LoVo (cell line): ENCODE data around the gene PSMD1.
"Not testable (repeated sequence)": the region's sequence is repeated elsewhere in the genome, so short reads cannot be mapped to it uniquely, and the experiment has no call there.

Experiments
- DNase-seq: peaks from one replicate; pipeline ENCODE4 v3.0.0-alpha.2; 2016; ENCODE audit warnings: low spot score

The PSMD1 gene

GRCh38 chr2:231160701-231161100, 104.0 kb downstream of the PSMD1 start:
- no peak for DNase-seq

GRCh38 chr2:231161252-231161839, 104.7 kb downstream of the PSMD1 start:
- no peak for DNase-seq

- DNase-seq, result peak; percentile 19
Measured at GRCh38 chr2:231161877-231162329, 105.2 kb downstream of the PSMD1 start.

- no peak for DNase-seq
Measured at GRCh38 chr2:231163011-231163410, 106.3 kb downstream of the PSMD1 start.

DNA sequence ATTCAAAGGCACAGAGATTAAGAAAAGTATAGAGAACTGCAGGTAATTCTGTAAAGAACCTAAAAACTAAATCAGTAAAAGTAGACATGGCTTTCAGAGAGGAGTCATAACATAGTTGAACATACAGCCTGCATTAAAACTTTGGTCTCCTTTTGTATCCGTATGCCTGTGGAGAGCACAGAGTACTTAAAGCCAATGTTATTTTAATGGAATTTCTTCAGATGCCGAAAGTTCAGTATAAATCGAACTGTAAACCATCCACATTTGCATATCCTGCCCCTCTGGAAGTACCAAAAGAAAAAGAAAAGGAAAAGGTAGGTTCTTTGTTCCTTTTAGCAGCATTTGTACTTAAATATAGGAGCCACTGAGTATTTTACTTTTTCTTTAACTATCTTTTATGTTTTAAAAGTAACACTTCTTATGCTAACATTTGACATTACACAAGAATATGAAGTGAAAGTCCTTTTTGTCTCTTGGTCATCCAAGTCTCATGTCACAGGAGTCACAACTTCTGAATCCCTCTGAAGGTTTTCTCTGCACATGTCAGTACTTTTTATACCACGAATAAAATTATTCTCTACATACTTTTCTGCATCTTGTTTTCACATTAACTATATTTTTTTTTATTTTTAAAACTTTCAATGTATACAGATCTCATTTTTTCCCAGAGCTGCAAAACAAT, 106.9 kb downstream of the PSMD1 start:
- DNase-seq, result no peak

DNA sequence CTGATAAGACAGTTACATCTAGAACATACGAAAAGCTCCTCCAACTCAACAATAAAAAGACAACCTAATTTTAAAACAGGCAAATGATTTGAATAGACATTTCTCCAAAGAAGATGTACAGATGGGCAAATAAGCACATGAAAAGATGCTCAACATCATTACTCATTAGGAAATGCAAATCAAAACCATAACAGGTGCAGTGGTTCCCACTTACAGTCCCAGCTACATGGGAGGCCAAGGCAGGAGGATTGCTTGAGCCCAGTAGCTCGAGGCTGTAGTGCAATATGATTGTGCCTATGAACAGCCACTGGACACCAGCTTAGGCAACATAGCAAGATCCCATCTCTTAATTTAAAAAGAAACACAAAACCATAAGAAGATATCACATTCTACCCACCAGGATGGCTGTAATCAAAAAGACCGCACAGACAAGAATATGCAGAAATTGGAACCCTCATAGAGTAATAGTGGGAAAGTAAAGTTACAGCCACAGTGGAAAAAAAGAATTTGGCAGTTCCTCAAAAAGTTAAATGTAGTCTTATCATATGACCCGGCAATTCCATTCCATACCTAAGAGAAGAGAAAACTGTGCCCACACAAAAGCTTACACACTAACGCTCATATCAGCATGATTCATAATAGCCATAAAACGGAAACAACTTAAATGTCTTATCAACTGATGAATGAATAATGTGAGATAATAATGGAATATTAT, 111.2 kb downstream of the PSMD1 start:
- DNase-seq, result no peak

GRCh38 chr2:231168460-231169139, 111.9 kb downstream of the PSMD1 start:
- no peak for DNase-seq

DNA sequence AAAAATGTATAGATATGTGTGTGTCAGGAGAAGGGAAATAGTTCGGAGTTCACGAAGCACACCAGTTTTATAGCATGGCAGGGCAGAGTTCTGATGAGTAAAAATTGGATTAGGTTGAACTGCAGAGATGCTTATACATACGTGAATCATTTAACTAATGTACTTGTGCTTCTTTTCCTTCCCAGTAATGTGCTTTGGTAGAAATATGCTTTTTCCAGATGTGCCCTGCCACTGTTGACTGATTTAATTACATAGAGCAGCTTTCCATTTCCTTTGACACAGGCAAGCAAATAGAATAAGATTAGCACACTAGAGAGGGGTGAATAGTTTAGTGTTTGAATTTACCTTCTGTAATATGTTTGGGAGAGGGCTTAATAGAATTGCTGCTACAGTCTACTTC, 112.8 kb downstream of the PSMD1 start:
- no peak for DNase-seq

- DNase-seq, result no peak
Measured at GRCh38 chr2:231170055-231170454, 113.4 kb downstream of the PSMD1 start.

DNA sequence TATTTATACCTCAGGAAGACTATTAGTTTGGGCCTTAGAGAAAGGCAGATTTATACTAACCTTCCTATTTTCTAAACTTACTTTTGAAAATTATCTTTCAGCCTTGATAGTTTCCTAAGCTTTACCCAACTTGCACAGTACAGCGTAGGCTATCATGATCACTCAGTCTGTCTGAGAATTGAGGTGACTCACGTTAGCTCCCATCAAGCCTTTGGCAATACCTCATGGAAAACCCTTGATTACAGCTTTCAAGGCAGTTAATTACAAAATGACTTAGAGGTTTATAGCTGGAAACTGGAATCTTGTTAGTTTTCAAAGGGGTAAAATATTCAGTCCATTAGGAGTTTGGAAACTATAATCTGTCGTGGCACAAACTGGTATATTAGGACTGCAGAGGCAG, 115.4 kb downstream of the PSMD1 start:
- DNase-seq, result no peak

DNA sequence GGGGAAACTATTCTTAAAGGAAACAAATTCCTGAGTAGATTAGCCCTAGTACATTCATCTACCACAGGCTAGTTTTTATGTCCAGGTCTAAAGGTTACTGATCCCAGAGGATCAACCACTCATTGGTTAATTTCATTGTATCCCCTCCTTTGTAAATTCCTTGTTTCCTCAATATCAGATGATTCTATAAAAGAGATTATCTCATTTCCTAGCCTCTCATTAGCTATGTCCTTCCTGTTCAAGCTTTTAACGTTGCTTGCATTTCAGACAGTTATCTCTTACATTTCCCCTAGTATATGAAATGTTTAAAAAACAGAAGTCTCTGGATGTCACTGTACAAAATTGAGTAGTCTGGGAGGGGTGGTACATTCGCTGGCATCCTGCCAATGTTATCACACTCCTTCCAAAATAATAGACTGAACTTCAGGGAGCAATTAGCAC, 117.6 kb downstream of the PSMD1 start:
- DNase-seq, result no peak

DNA sequence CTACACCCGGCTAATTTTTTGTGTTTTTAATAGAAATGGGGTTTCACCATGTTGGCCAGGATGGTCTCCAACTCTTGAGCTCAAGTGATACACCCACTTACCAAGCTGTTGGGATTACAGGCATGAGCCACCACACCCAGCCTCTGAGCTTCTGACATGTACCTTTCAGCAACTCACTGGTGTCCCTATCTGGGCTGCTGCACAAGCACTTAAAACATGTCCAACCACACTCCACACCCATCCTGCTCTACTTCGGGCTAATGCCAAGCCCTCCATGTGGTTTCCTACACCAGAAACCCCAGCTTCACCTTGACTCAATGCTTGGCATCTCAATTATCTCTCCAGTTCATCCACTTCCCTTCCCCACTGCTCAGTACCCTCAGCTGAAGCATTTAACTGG, 119.4 kb downstream of the PSMD1 start:
- no peak for DNase-seq

DNA sequence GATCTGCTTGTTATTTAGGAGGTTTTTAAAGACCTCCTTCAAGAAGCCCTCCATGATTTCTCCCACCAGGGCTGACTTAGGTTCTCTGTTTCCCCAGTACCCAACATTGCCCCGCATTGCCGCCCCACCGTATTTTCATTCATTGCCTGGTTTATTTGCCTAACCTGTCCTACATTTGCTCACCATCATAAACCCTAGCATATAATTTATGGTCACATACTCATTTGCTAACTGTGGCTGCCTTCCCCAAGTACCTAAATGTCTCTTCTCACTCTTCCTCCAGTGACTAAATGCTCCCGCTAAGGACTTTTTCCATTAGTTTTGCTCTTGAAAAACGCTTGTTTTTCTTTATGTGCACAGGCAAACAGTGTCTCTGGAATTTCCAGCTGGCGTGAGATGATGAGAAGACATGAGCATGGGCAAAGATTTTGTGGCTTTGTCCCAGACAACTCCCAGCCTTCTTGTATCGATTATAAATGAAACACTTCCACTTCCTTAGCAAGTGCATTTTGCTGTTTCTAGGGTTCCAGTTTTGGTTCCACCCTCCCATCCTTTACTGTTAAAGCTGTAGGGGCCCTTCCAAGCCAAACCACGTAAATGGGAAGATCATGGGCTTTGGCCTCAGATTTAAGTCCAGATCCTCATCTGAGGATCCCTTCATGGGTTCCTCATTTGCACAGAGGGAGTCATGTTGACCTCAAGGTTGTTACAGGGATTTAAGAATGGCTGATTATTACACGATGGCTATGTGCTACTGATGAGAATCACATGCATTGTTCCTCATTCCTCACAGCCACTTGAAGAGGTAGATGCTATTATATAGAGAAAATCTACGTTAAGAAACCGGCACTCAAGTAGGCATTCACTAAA, 120.7 kb downstream of the PSMD1 start:
- no peak for DNase-seq

- not testable (repeated sequence) for DNase-seq
Measured at GRCh38 chr2:231178805-231179204, 122.1 kb downstream of the PSMD1 start.

DNA sequence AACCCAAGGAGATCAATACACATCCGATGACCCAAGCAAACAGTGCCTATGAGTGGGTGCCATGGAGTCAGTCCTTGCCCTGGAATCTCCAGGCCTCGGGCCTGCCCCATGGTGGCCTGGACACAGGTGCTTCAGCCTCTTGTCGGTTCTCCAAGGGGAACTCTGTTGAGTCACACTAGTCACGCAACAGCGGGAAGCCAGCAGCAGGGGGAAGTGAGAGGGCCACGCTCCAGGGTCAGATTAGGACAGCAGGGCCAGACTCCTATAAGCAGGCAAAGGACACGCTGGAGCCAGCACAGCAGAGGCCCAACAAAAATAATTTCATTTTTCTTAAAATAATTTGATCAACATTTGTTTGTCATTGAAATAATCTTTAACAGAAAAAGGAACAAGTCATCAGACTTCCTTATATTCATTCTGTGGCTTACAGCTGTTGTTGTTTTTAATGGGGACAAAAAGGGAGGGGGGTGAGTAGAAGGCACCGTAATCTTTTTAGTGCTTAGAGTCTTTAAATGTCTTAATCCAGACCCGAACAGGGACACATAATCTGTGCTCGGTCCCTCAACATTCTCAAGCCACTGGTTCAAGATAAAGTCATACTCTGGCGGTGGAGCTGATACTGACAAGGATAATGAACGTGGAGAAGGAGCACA, 125.3 kb downstream of the PSMD1 start:
- no peak for DNase-seq

- DNase-seq, result no peak
Measured at GRCh38 chr2:231182513-231182899, 125.8 kb downstream of the PSMD1 start.

GRCh38 chr2:231183851-231184250, 127.2 kb downstream of the PSMD1 start:
- DNase-seq, result no peak

GRCh38 chr2:231184319-231184718, 127.7 kb downstream of the PSMD1 start:
- DNase-seq, result no peak

- DNase-seq, result no peak
Measured at GRCh38 chr2:231185050-231185725, 128.5 kb downstream of the PSMD1 start.

- no peak for DNase-seq
Measured at GRCh38 chr2:231185886-231186285, 129.2 kb downstream of the PSMD1 start.

DNA sequence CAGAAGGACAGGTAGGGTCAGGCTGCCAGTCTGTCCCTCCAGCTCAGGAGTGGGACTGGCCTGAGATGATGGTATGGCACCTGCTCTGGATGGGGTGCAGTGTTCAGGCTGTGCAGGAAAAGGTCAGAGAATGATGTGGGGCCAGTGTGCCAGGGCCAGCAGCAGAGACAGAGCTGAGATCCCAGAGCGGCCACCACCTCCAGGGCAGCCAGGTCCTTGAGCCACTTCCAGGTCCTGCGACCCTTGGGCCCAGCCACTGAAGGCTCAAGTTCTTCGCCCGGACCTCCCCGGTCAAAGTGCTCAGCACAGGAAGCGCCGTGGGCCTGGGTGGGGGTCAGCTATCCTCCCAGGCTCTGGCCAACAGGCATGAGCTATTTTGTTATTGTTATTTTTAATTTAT, 129.7 kb downstream of the PSMD1 start:
- no peak for DNase-seq
